GM21529 (cell line): Measurements from ENCODE around the gene LARGE1.
A peak's percentile ranks its signal among the peaks of the same experiment; 100 is the strongest.

ENCODE experiments used
- ATAC-seq: cut with Tn5 transposase; IDR thresholded peaks from one replicate; pipeline ENCODE4 v1.9.1; 2021; ENCODE audit not compliant: unreplicated experiment

LARGE1 gene

DNA sequence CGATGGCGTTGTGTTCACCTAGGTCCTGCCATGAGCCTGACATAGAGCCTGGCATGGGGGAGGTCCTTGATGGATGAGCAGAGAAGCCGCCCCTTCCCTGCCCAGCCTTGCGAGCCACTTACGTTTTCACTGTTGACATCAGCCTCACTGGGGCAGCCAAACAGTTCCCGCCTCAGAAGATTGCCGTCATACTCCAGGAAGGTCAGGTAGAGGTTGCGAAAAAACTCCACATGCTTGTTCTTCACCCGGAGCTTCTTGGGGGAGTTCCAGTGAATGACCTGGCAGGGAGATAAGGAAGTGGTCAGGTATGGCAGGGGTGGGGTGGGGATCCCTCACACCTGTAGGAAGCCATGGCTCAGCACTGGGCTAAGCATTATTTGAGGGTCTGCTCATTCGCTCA is 582.8 kb downstream of the LARGE1 start:
- ATAC-seq: no peak

- no peak for ATAC-seq
Observed at GRCh38 chr22:33335611-33336279, 584.5 kb downstream of the LARGE1 start.

GRCh38 chr22:33332538-33332937 is 587.7 kb downstream of the LARGE1 start:
- ATAC-seq: no peak

DNA sequence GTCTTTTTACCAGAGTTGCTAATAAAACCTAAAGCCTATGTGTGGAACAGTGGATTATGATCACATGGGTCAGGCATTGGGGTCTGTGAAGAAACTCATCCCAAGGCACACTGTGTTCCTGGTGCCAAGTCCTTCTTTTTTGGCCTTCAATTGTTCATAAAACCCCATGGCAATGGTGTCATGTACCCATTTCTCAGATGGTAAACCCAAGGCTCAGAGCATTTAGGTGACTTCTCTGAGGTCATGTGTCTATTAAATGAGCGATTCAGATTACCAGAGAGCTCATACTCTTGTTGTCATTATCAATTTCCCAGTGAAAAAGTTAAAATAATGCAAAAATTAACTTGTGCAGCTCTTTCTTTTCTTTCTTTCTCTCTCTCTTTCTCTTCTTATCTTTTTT is 589.3 kb downstream of the LARGE1 start:
- no peak for ATAC-seq

- no peak for ATAC-seq
Observed at GRCh38 chr22:33330534-33330933, 589.7 kb downstream of the LARGE1 start.

DNA sequence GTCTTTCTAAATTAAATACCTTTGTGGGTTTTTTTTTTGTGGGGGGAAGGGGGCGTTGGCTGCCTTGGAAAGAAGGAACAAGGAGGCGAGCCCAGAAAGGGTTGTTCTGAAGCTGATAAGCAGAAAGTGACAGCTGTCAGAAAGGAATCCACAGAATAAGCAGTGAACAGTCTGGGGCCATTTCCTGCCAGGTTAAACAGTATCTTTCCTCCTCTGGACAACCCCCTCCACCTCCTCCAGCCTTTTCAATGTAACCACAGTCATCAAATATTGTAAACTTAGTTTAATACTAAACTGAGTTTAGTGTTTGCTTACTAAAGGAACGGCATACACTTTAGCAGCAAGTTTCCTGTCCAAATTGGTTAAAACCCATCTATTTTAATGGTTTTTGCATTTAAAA is 590.9 kb downstream of the LARGE1 start:
- ATAC-seq: no peak

GRCh38 chr22:33328789-33329296 is 591.4 kb downstream of the LARGE1 start:
- no peak for ATAC-seq

DNA sequence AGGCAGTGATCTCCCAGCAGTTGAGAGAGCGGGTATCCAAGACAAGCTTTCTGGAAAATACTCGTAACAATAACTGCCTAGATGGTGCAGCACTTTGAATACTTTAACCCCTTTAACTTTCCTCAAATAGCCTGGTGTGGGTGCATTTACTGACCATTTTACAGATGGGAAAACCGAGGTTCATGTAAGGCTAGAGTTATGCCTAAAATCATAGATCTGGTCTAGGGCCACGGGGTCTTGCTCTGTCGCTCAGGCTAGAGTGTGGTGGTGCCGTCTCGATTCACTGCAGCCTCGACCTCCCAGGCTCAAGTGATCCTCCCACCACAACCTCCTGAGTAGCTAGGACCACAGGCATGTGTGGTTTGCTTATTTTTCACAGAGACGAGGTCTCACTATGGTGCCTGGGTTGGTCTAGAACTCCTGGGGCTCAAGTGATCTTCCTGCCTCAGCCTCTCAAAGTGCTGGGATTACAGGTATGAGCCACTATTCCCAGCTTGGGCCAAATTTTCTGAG is 592.9 kb downstream of the LARGE1 start:
- no peak for ATAC-seq

DNA sequence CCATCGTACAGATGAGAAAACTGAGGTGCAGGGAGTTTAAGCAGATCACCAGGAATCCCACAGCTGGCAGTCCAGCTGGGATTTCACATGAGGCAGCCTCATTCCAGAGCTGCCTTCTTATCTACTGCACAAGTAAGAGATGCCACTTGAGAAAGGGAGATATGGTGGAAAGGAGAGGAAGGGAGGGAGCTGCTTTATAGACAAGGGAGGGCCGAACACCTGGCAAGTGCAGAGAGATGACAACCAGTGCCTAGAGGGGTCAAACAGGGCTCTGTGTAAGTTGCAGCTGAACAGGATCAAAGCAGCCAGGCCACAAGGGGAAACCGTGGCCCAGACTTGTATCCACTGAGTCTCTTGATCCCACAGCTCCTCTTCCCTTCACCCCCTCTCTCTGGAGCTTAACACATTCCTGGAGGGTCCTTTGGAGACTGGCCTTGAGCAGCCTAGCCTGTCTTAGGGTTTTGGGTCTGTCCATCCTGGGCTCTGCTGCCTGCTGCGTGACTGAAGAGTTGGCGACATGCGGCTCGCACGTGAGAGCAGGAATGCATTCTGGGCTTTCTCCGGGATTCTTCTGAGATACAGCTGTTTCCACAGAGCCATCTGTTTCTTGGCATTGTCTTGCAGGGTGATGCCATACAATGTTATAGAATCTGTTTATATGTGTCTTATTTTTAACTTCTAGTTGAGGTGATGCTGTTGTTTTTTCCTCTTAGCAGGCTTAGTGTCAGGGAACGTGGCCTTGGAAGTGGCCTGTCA is 593.6 kb downstream of the LARGE1 start:
- ATAC-seq: no peak

DNA sequence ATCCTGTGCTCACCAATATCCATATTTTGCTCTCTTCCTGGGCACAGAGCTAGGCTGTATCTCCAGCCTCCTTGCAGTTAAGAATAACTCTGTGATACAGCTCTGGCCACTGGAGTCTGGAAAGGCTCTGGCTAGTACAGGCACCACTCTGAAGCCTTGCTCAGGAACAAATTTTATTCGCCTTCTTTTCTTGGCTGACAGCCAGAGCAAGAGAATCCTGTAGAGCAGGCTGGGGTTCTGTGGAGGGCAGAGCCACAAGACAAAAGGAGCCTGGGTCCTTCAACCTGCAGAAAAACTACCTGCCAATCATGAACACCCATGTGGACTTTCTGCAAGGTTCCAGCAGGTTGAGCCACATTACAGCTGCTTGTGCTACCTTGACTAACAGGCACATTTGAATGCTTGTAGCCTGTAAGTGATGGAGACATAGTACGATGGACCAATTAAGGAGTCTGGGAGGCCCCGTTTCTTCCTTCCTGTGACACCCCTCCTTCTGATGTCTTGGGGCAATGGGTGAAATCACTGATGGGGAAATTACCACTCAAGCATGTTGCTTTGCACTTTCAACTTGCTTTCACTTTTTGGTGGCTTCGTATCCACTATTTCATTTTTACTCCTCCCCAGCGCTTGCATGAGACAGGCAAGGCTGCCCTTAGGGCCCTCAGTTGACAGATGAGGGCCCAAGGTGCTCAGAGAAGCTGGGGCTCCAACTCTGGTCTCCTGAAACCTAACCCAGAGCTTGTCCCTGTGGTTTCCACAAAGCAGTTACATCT is 594.9 kb downstream of the LARGE1 start:
- ATAC-seq: peak; percentile 68

DNA sequence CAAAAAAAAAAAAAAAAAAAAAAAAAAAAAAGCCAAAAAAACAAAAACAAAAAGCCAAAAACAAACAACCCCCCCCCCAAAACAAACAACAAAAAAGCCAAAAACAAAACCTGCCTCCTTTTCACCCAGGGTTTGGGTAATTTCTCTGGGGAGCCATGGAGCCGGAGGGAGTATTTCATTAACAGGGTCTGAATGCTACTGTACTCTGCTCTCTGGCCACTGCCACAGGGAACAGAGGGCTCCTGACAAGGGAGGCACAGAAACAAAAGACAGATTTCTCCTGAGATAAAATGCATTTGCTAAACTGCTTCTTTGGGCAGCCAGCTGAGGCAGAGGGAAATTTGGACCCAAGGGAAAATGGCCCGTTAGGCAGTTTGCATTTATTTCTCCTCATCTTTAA is 596.0 kb downstream of the LARGE1 start:
- no peak for ATAC-seq

- ATAC-seq: no peak
Observed at GRCh38 chr22:33321466-33321865, 598.8 kb downstream of the LARGE1 start.

- ATAC-seq: no peak
Observed at GRCh38 chr22:33315954-33316353, 604.3 kb downstream of the LARGE1 start.

DNA sequence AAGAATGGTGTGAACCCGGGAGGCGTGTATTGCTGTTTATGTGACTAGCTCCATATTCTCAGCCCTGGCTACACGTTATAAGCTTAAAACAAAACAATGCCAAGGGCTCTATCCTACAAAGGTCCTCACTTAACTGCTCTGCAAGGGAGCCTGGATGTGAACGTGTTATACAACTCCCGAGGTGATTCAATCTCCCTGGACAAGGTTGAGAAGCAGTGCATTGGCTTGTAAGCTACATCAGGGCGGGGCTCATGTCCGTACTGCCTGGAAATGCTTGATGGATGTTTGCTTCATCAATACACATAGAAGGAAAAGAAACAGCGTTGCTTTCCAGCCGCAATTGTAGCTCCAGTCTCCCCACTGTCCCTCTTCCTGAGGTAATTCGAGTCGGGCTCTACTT is 605.2 kb downstream of the LARGE1 start:
- no peak for ATAC-seq

DNA sequence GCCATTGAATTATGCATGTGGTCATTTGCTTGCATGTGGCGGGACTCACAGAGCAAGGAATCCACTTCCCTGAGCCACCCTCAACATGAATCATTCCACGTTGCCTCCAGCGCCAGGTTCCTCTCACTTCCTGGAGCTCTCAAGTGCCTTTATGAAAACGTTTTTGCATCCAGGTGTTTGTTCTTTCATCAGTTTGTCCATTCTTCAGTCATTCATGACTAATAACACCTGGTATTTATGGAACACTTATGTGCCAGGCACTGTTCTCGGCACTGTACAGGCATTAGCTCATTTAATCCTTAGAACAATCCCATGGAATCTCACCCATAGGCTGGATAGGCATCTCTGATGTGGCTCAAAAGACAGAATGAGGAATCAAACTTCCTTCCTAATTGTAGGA is 606.0 kb downstream of the LARGE1 start:
- ATAC-seq: no peak

- ATAC-seq: no peak
Observed at GRCh38 chr22:33303099-33303498, 617.2 kb downstream of the LARGE1 start.

DNA sequence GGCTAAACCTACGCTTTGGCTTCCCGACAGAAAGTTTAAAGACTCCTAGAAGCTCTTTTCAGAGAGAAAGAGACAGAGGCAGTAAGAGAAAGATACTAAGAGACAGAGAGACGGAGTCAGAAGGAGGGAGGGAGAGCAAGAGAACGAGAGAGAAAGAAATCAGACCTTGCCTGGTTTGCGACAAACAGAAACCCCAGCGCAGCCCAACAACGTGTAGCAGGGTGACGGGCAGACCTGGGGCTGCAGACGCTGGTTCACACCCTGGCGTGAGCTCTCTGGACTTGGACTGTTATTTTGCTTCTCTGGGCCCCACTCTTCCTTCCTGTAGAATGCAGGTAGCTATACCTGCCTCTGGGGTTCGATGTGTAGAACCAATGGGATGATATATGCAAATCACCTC is 617.7 kb downstream of the LARGE1 start:
- no peak for ATAC-seq

DNA sequence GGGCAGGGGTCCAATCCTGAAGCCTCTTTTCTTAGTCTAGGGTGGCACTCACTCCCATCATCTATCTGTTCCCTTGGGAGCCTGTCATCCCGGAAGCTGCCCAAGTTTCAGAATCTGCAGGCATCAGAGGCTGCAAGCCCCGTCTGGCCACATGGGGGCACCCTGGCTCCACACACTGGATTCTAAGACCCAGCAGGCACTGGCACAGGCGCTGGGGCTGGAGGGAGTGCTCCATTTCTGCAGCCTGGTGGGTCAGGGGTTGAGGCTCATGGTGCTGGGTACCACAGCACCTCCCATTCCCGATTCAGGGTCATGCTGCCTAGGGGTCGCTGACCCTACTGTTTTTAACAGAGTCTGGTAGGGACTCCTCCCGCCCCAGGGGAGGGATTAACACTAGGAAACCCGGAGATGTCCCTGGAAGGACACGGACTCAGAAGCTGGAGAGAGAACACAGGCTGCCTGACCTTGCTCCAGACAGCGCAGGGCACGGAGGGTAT is 618.2 kb downstream of the LARGE1 start:
- peak; percentile 37 for ATAC-seq

DNA sequence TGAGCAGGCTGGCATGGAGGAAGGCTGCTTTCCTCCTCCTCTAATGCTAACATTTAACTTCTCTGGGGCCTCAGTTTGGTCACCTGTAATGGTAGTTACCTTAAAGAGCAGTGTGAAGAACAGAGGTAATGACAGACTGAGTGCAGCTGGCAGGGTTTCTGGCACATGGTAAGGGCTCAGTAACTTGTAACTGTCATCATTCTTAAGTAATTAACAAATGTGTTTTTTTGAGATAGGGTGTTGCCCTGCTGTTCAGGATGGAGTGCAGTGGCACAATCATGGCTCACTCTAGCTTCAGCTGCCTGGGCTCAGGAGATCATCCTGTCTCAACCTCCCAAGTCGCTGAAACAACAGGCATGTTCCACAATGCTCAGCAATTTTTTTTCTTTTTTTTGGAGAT is 620.1 kb downstream of the LARGE1 start:
- no peak for ATAC-seq

- peak; percentile 76 for ATAC-seq
Observed at GRCh38 chr22:33299245-33299956, 620.9 kb downstream of the LARGE1 start.

DNA sequence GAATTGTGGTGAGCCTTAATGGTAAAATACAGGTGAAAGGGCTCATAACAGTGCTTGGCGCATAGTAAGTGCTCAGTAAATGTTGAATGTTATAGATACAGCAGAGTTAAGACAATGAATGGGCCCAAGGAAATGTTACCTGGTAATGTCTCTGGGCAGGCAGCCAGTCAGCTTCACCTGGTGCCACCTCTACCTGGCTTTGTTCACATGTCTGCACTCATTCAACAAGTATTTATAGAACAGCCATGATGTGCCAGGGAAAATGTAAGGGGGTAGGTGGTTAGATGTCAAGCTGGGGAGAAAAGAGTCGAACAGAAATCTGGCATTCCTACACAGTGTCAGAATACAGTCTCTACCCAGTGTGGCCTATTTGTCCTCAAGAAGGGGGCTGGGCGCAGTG is 623.3 kb downstream of the LARGE1 start:
- ATAC-seq: no peak
